Measurements from ENCODE around the gene TBKBP1. TPM values are rescaled to one million over a fixed set of nuclear protein-coding genes. Genes with fewer than 3 reads are reported as not detected.

TBKBP1 gene
- total RNA-seq, 2 donors from 2014 or later = 1.5 to 3.8 TPM

DNA sequence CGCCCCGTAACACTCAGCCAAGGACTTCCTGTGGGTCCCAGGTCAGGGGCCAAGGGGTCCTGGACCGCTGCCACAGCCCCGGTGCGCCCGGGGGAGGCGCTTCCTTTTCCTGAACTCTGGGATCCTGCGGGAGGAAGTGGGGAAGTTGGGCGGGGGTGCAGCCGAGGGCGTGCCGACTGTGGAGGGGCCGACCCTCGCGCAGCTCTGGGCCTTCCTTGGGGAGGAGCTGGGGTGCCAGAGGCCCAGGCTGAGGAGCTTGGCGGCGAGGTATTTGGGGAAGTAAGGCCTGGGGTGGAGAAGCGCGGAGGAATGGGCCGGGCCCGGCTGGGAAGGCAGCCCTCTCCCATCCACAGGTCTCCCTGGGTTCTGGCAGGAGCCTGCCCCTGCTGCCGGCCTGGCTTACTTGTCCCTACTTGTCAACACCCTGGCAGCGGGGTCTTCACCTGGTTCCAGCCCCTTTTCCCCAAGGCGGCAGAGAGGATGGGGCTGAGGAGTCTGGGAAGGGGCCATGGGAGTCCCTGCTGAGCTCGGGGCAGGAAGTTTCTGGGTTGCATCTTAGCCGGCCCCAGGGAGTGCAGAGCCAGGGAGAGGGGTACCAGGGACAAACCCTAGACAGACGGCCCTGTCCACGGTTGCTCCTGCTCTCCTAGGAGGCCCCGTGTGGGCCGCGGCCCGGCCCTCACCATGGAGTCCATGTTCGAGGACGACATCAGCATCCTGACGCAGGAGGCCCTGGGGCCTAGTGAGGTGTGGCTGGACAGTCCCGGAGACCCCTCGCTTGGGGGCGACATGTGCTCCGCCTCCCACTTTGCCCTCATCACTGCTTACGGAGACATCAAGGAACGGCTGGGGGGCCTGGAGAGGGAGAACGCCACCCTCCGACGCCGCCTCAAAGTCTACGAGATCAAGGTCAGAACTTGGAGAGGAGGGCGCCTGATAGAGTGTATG is 1.7 kb downstream of the TBKBP1 start:
- intact Hi-C loops (cut with DNase I, micrococcal nuclease) = no loop called here
- ATAC-seq = peak; percentile 18
- DNase-seq = peak; percentile 48 to 55

DNA sequence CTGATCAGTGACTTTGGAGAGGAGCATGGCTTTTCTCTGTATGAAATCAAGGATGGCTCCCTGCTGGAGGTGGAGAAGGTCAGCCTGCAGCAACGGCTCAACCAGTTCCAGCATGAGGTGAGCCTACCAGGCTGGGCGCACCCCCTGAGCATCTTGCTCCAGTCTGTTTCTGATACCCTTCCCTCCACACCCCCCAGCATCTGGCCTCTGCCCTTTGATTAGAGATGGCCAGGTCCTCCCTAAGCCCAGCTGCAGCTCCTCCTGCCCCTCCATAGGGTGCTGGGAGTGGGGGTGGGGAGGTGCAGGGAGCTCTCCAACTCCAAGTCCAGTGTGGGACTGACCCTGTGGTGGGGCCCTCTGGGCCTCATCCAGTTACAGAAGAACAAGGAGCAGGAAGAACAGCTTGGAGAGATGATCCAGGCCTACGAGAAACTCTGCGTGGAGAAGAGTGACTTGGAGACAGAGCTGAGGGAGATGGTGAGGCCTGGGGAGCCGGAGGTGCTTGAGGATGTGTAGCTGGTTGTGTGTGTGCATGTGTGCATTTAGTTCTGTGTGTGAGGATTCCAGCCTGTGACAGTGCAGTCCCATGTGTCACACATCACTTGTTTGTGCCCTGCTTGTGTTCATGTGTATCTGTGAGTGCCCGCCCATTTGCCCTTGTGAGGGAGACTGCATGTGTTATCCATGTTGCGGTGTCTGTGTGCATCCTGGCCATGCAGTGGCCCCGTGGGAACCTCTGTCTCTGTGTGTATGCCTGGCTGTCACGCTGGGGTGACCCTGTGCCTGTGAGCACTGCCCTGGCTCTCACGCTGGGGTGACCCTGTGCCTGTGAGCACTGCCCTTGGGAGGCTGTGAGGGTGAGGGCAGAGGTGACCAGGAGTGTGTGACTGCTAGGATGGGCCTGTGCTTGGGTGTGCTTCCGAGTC is 3.0 kb downstream of the TBKBP1 start:
- ATAC-seq (no peak), DNase-seq (no peak)
- intact Hi-C loops (cut with DNase I, micrococcal nuclease) = no loop called here

GRCh38 chr17:47697906-47698711 is 4.1 kb downstream of the TBKBP1 start:
- ATAC-seq (no peak), DNase-seq (no peak)
- intact Hi-C loops (cut with DNase I, micrococcal nuclease) = no loop called here

DNA sequence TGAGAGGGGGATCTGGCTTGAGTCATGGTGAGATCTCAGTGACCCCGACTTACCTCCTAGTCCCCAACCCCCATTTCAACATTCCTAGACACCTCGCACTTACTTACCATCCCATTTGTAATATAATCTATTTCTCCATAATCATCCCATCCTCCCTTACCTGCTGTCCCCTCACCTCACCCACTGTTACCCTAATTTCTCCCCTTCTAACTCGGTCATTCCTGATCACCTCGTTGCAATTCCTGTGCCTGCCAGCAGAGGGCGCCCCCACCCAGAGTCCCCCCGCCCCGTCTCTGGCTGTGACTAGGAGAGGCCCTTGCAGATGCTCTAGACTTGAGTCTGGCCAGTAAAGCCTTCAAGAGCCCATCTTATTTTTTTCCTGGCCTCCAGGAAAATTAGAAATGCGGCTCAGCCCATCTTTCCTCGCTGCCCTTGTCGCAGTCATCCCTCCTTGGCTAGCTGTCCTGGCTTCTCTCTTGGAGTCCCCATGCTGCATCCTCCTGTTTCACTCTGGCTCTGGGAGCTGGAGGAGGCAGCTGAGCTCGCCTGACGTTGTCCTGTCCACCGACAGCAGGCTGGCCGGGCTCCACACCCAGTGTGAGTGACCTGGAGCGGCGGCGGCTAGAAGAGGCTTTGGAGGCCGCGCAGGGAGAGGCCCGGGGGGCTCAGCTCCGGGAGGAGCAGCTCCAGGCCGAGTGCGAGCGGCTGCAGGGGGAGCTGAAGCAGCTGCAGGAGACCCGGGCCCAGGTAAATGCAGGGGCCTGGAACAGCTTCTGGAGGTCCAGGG is 5.0 kb downstream of the TBKBP1 start:
- peak; percentile 45 for ATAC-seq
- intact Hi-C loops (cut with DNase I, micrococcal nuclease) = no loop called here
- DNase-seq = peak in 1 of 2 donors; percentile 64

DNA sequence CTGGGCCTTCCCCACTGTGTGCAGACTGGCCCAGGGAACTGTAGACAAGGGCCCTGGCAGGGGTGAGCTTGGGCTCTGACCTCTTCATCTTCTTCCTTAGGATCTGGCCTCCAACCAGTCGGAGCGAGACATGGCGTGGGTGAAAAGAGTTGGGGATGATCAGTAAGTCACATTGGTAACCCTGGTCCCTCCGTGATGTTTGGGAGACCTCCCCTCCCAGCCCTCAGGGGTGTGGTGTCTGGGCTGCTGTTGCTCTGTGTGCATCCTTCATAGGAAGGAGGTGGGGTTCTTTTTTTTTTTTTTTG is 5.5 kb downstream of the TBKBP1 start:
- intact Hi-C loops (cut with DNase I, micrococcal nuclease) = no loop called here
- DNase-seq = no peak
- ATAC-seq = no peak

- DNase-seq (no peak), ATAC-seq (no peak)
- intact Hi-C loops (cut with DNase I, micrococcal nuclease) = no loop called here
Observed at GRCh38 chr17:47700471-47701449, 6.8 kb downstream of the TBKBP1 start.

DNA sequence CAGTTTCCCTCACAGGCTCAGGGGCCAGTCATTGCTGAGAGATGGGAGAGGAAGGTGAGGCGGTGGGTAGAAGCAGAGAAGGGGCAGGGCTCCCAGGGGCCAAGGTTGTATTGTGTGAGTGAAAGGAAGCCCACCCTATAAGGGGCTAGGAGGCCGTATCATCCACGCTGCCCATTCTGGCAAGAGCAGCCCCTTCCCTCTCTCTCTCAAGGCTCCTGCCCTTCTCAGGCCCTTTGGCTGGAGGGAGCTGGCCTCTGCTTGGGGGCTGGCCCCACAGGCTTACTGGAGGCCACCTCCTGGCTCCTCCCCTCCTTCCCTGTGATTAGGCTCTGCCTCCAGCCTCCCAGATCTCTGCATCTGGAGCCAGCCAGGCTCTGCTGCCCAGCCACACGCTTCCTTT is 7.6 kb downstream of the TBKBP1 start:
- no peak for ATAC-seq

DNA sequence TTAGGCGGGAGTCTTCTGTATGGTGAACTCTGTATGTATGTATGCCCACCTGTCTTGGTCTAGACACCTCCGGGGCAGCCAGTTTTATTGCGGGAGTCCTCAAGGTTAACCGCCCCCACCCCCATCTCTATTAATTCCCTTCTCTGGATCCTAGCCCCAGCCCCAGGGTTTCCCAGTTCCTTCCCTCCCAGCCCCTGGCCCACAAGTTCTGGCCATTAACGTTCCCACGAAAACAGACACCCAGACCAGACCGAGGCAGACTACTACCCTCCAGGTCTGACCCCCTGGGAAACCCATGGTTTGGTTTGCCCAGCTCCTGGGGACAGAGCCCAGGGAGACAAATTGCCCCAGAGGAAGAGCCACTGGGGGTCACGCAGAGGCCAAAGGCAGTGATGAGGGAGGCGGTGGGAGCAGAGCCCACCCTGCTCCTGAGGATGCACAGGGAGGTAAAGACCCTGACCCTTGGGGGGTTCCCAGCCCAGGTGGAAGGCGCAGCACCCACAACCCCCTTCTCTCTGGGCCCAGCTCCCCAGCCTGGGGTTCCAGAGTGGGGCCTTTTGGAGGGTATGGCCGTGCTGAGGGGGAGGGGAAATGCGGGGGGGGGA is 8.5 kb downstream of the TBKBP1 start:
- intact Hi-C loops (cut with DNase I, micrococcal nuclease) = no loop called here
- DNase-seq (no peak), ATAC-seq (no peak)

More for the DNA sequence above, 7.6 kb downstream of the TBKBP1 start:
- no peak for DNase-seq
- intact Hi-C loops (cut with DNase I, micrococcal nuclease) = no loop called here

- ATAC-seq (no peak), DNase-seq (no peak)
- intact Hi-C loops (cut with DNase I, micrococcal nuclease) = no loop called here
Observed at GRCh38 chr17:47703191-47703591, 9.2 kb downstream of the TBKBP1 start.

DNA sequence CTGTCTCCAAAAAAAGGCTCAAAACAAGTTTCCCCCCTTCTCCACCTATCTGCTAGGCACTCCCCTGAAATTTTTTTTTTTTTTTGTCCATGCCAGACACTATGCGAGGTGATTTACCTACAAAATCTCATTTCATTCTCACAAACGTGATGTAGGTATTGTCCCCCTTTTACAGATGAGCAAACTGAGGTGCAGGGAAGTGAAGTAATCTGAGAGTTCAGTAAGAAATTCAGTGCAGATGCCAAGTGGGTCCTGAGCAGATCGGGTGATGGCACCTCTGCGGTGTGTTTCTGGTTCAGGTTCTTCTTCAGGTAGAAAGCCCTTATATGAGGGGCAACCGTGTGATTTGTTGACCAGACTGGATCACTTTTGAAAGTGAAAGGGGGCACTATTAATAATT is 9.7 kb downstream of the TBKBP1 start:
- intact Hi-C loops (cut with DNase I, micrococcal nuclease) = no loop called here

DNA sequence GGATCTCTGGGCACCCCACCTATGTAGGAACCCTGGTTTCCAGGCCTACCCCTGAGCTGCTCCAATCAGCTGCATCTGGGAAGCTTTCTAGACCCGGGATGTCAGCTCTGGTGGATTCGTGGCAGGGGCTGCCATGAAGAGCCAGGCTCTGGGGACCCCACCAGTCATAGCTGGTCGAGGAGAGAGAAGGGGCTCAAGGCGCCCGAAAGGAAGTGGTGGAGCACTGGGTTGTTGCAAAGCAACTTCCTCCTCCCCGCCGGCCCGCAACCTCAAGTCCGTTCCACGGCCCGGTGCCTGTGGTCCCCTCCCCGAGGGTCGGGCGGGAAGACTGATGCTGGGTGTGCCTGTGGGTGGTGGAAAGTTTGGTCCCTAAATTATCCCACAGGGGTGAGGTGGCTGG is 10.2 kb downstream of the TBKBP1 start:
- ATAC-seq = no peak
- intact Hi-C loops (cut with DNase I, micrococcal nuclease) = no loop called here
- DNase-seq = no peak

More for the DNA sequence above, 9.7 kb downstream of the TBKBP1 start:
- no peak for DNase-seq
- no peak for ATAC-seq

DNA sequence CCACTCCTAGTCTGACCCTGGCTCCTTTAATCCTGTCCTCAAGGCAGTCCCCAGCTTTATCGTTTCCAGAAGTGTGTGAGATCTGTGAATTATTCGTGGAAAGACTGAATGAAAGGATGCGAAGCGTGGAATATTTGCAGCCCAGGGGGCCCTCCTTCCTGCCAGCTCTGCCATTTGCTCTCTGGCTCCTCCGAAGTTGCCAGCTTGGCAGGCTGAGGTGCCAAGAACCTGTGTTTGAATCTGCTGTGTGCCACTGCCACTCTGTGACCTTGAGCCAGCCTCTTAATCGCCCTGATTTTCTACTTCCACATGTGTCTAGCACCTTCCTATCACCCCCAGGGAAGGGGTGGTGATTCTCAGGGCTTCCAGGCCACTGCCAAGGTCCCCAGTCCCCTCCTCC is 10.8 kb downstream of the TBKBP1 start:
- no peak for DNase-seq
- no peak for ATAC-seq
- intact Hi-C loops (cut with DNase I, micrococcal nuclease) = no loop called here

- ATAC-seq (no peak), DNase-seq (no peak)
Observed at GRCh38 chr17:47705536-47706530, 11.9 kb downstream of the TBKBP1 start.

GRCh38 chr17:47707056-47707804 is 13.3 kb downstream of the TBKBP1 start:
- DNase-seq (no peak), ATAC-seq (peak; percentile 50)
- intact Hi-C loops (cut with DNase I, micrococcal nuclease) = no loop called here

More at GRCh38 chr17:47705536-47706530, 11.9 kb downstream of the TBKBP1 start:
- intact Hi-C loops (cut with DNase I, micrococcal nuclease) = no loop called here

GRCh38 chr17:47707884-47708283 is 13.9 kb downstream of the TBKBP1 start:
- no peak for DNase-seq
- ATAC-seq = no peak
- intact Hi-C loops (cut with DNase I, micrococcal nuclease) = no loop called here
